Epithelial cell of proximal tubule (primary cell): Measurements from ENCODE around the gene NFASC. TPM values are rescaled to one million over a fixed set of nuclear protein-coding genes. Genes with fewer than 3 reads are reported as not detected.

Experiments used
- DNase-seq: peaks from one replicate; pipeline ENCODE4 v3.0.0-alpha.2; 2011; ENCODE audit warnings: low read depth
- H3K4me3 ChIP-seq: 2 replicates; pipeline ENCODE4 v1.5.1; 2011; ENCODE audit warnings: low read depth, mild to moderate bottlenecking, low read length
- CTCF ChIP-seq: conservative IDR thresholded peaks from 2 replicates; pipeline ENCODE4 v1.5.1; 2012; ENCODE audit warnings: low read depth, mild to moderate bottlenecking, low read length
- total RNA-seq: library from RNA; depleted of rRNA; stranded (reverse); fragments of >200 nt; gene quantifications from 2 replicates; pipeline ENCODE4 v1.2.3, GENCODE V29; 2015

NFASC gene
- total RNA-seq, 1 donor from 2014 or later: 0.29 TPM

GRCh38 chr1:204921855-204922516 lies 51.3 kb downstream of the NFASC start:
- no peak overlapping the region for H3K4me3 ChIP-seq
- DNase-seq: no peak
- no peak for TF ChIP-seq CTCF

- TF ChIP-seq CTCF: no peak
- no peak for DNase-seq
- H3K4me3 ChIP-seq: no peak overlapping the region
Observed at GRCh38 chr1:204923201-204923600, 52.5 kb downstream of the NFASC start.

- no peak overlapping the region for H3K4me3 ChIP-seq
- no peak for TF ChIP-seq CTCF
- DNase-seq: no peak
Observed at GRCh38 chr1:204923626-204924012, 53.0 kb downstream of the NFASC start.

- no peak for DNase-seq
- H3K4me3 ChIP-seq: no peak overlapping the region
- TF ChIP-seq CTCF: no peak
Observed at GRCh38 chr1:204924013-204924759, 53.5 kb downstream of the NFASC start.

GRCh38 chr1:204925701-204926100 lies 55.0 kb downstream of the NFASC start:
- TF ChIP-seq CTCF: no peak
- no peak overlapping the region for H3K4me3 ChIP-seq

GRCh38 chr1:204927673-204928641 lies 57.3 kb downstream of the NFASC start:
- TF ChIP-seq CTCF: no peak

More at GRCh38 chr1:204925701-204926100, 55.0 kb downstream of the NFASC start:
- DNase-seq: no peak

More at GRCh38 chr1:204927673-204928641, 57.3 kb downstream of the NFASC start:
- no peak overlapping the region for H3K4me3 ChIP-seq
- no peak for DNase-seq
